ENCODE data around the gene MOSPD3. TPM values are rescaled to one million over a fixed set of nuclear protein-coding genes. Genes with fewer than 3 reads are reported as not detected.

The MOSPD3 gene
- total and polyA plus RNA-seq, 2 of the 8 experiments (the other 6 are each of a cell fraction or from before 2014, with no cell fraction given): 20.7 to 21.4 TPM

GRCh38 chr7:100632951-100633717, 20.8 kb downstream of the MOSPD3 start:
- no peak overlapping the region for H3K4ac ChIP-seq (replicated peaks; ENCODE audit: insufficient read length, low read depth, low read length)
- peaks cover 0 to 3% (median 3%) of the 10 kb centered on the region in 4 experiments; a peak in 5 of 7 replicates for H3K4me1 ChIP-seq (replicated peaks in 1 of 4; ENCODE audit: control insufficient read depth in 3 of 4, insufficient read depth in 4 of 4, low read length in 3 of 4)
- peak overlapping the region; percentile 93 for H3K18ac ChIP-seq (ENCODE audit: extremely low read depth, low read length)
- peaks cover 0 to 16% (median 9%) of the 10 kb centered on the region in 4 experiments; a peak in 5 of 7 replicates for H3K27me3 ChIP-seq (replicated peaks in 1 of 4; ENCODE audit: control insufficient read depth in 3 of 4, extremely low read depth in 1 of 4, insufficient read depth in 3 of 4, low read length in 3 of 4)
- no peaks in the 10 kb centered on the region for H3K36me3 ChIP-seq (ENCODE audit: control insufficient read depth in 2 of 4, insufficient read depth in 4 of 4, low read length in 3 of 4)
- peak overlapping the region; percentile 98; the same call in 1 of the 2 replicates for H2BK15ac ChIP-seq (ENCODE audit: low read length)
- H3K9me3 ChIP-seq (ENCODE audit: insufficient read depth in 2 of 2, low read depth in 1 of 2, low read length in 1 of 2): no peaks in the 10 kb centered on the region
- no peak overlapping the region for H3K14ac ChIP-seq (ENCODE audit: insufficient read length)
- H4K8ac ChIP-seq (ENCODE audit: extremely low read depth, insufficient read depth, low read length): peak overlapping the region; percentile 97
- H3K23me2 ChIP-seq (ENCODE audit: low read depth, low read length): peaks cover 6% of the 10 kb centered on the region; the same call in 1 of the 2 replicates
- peak overlapping the region; percentile 31; the same call in 1 of the 2 replicates for H2AFZ ChIP-seq (ENCODE audit: low read length)
- no peak overlapping the region for H2BK120ac ChIP-seq (replicated peaks; ENCODE audit: low read depth, low read length)
- WGBS, 2 experiments (ENCODE audit: extremely low coverage in 1 of 2, insufficient coverage in 1 of 2, insufficient read length in 1 of 2, insufficient replicate concordance in 2 of 2, low coverage in 1 of 2, low lambda C conversion rate in 2 of 2, missing lambda C conversion rate in 1 of 2): 4% methylated on average over 37 of the region's 72 CpGs; no CpG with 5 or more reads in 1 of the 2 experiments
- H2BK5ac ChIP-seq (ENCODE audit: low read depth, low read length): 0 out of 2 replicates have a peak overlapping the region, but pooled peaks have one; percentile 12
- ChIA-PET CTCF (ENCODE audit: partially characterized antibody) (interaction anchor here (0.7 to 5.1 kb wide), 33 partner anchors 9 to 219 kb away, joined by 3 to 46 read pairs (median 5); partner anchors contain the start of genes ACTL6B, FBXO24, LRCH4 and MOSPD3), POLR2A (ENCODE audit: partially characterized antibody) (interaction anchor here (0.6 to 3.4 kb wide), 16 partner anchors 9 to 346 kb away, joined by 3 to 20 read pairs (median 4); partner anchors contain the start of genes EPHB4, FBXO24, LRCH4 and MEPCE)
- DNase-seq (ENCODE audit: low read depth in 1 of 2, low spot score in 2 of 2) (peak in 1 of 2 experiments; percentile 84), FAIRE-seq (no peak)
- H2BK12ac ChIP-seq (ENCODE audit: low read depth, low read length): peak overlapping the region; percentile 53; the same call in 1 of the 2 replicates
- H3K23ac ChIP-seq (ENCODE audit: insufficient read length): no peak overlapping the region
- no peak overlapping the region for H2AK5ac ChIP-seq (ENCODE audit: low read depth, low read length)
- no peaks in the 10 kb centered on the region for H3K79me2 ChIP-seq (ENCODE audit: control insufficient read depth in 1 of 2, insufficient read depth in 2 of 2, low read length in 2 of 2)
- H2BK20ac ChIP-seq (ENCODE audit: low read length): no peak overlapping the region
- H4K5ac ChIP-seq (ENCODE audit: insufficient read length, low read depth, low read length): no peak overlapping the region
- H3K27ac ChIP-seq (ENCODE audit: low read depth, low read length): no peak overlapping the region
- peak overlapping the region; percentile 61 to 92 for H3K4me2 ChIP-seq (ENCODE audit: insufficient read depth in 1 of 2, low read depth in 2 of 2, low read length in 2 of 2)
- peak overlapping the region; percentile 60 to 89 (median 61) for H3K4me3 ChIP-seq (ENCODE audit: extremely low read depth in 1 of 4, insufficient read depth in 2 of 4, low read depth in 3 of 4, low read length in 4 of 4)
- peak overlapping the region; percentile 89 for H4K91ac ChIP-seq (replicated peaks; ENCODE audit: insufficient read length, low read length)
- H3K9ac ChIP-seq (replicated peaks in 1 of 4; ENCODE audit: extremely low read depth in 1 of 4, low read depth in 3 of 4, low read length in 3 of 4): peak overlapping the region in 3 of 4 experiments; percentile 8 to 69 (median 13); a peak in 3 of 7 replicates
- H3K79me1 ChIP-seq (ENCODE audit: low read depth, low read length): no peaks in the 10 kb centered on the region; the same call in 1 of the 2 replicates
- H4K20me1 ChIP-seq (replicated peaks in 1 of 2; ENCODE audit: control insufficient read depth in 1 of 2, insufficient read depth in 2 of 2, low read length in 2 of 2): peaks cover 0 to 1% of the 10 kb centered on the region in 2 experiments
- H3K56ac ChIP-seq (replicated peaks; ENCODE audit: insufficient read length, low read depth, low read length): peak overlapping the region; percentile 69
- TF ChIP-seq CEBPB (IDR thresholded peaks at IDR 0.05; ENCODE audit: low read depth, low read length): no peak
- TF ChIP-seq EGR1 (IDR thresholded peaks at IDR 0.05; ENCODE audit: borderline replicate concordance, low read depth, low read length): no peak
- peak; percentile 45 to 71 (median 63) for TF ChIP-seq CTCF (IDR thresholded peaks at IDR 0.05; ENCODE audit: control extremely low read depth in 1 of 3, insufficient read depth in 1 of 3, low read depth in 1 of 3, low read length in 3 of 3)
- TF ChIP-seq POU5F1 (IDR thresholded peaks at IDR 0.05; ENCODE audit: low read depth, low read length): no peak
- TF ChIP-seq RXRA (IDR thresholded peaks at IDR 0.05; ENCODE audit: insufficient read depth, low read depth, low read length): no peak
- TF ChIP-seq ASH2L (IDR thresholded peaks at IDR 0.05; ENCODE audit: low read length): peak; percentile 85
- TF ChIP-seq, protein P1, sequence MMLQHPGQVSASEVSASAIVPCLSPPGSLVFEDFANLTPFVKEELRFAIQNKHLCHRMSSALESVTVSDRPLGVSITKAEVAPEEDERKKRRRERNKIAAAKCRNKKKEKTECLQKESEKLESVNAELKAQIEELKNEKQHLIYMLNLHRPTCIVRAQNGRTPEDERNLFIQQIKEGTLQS (IDR thresholded peaks at IDR 0.05; ENCODE audit: insufficient read depth, low read depth, low read length): no peak
- no peak for TF ChIP-seq TBP (IDR thresholded peaks at IDR 0.05; ENCODE audit: low read depth, low read length)
